ENCODE results near the gene ADCY10. TPM values are rescaled to one million over a fixed set of nuclear protein-coding genes. Genes with fewer than 3 reads are reported as not detected.

The ADCY10 gene
- total and polyA plus RNA-seq, 9 of the 15 experiments (the other 6 are each of a cell fraction or from before 2014, with no cell fraction given) = 0.08 to 0.86 (median 0.22) TPM

GRCh38 chr1:167820684-167821355 is 93.1 kb downstream of the ADCY10 start (continued):
- TF ChIP-seq, protein P1, sequence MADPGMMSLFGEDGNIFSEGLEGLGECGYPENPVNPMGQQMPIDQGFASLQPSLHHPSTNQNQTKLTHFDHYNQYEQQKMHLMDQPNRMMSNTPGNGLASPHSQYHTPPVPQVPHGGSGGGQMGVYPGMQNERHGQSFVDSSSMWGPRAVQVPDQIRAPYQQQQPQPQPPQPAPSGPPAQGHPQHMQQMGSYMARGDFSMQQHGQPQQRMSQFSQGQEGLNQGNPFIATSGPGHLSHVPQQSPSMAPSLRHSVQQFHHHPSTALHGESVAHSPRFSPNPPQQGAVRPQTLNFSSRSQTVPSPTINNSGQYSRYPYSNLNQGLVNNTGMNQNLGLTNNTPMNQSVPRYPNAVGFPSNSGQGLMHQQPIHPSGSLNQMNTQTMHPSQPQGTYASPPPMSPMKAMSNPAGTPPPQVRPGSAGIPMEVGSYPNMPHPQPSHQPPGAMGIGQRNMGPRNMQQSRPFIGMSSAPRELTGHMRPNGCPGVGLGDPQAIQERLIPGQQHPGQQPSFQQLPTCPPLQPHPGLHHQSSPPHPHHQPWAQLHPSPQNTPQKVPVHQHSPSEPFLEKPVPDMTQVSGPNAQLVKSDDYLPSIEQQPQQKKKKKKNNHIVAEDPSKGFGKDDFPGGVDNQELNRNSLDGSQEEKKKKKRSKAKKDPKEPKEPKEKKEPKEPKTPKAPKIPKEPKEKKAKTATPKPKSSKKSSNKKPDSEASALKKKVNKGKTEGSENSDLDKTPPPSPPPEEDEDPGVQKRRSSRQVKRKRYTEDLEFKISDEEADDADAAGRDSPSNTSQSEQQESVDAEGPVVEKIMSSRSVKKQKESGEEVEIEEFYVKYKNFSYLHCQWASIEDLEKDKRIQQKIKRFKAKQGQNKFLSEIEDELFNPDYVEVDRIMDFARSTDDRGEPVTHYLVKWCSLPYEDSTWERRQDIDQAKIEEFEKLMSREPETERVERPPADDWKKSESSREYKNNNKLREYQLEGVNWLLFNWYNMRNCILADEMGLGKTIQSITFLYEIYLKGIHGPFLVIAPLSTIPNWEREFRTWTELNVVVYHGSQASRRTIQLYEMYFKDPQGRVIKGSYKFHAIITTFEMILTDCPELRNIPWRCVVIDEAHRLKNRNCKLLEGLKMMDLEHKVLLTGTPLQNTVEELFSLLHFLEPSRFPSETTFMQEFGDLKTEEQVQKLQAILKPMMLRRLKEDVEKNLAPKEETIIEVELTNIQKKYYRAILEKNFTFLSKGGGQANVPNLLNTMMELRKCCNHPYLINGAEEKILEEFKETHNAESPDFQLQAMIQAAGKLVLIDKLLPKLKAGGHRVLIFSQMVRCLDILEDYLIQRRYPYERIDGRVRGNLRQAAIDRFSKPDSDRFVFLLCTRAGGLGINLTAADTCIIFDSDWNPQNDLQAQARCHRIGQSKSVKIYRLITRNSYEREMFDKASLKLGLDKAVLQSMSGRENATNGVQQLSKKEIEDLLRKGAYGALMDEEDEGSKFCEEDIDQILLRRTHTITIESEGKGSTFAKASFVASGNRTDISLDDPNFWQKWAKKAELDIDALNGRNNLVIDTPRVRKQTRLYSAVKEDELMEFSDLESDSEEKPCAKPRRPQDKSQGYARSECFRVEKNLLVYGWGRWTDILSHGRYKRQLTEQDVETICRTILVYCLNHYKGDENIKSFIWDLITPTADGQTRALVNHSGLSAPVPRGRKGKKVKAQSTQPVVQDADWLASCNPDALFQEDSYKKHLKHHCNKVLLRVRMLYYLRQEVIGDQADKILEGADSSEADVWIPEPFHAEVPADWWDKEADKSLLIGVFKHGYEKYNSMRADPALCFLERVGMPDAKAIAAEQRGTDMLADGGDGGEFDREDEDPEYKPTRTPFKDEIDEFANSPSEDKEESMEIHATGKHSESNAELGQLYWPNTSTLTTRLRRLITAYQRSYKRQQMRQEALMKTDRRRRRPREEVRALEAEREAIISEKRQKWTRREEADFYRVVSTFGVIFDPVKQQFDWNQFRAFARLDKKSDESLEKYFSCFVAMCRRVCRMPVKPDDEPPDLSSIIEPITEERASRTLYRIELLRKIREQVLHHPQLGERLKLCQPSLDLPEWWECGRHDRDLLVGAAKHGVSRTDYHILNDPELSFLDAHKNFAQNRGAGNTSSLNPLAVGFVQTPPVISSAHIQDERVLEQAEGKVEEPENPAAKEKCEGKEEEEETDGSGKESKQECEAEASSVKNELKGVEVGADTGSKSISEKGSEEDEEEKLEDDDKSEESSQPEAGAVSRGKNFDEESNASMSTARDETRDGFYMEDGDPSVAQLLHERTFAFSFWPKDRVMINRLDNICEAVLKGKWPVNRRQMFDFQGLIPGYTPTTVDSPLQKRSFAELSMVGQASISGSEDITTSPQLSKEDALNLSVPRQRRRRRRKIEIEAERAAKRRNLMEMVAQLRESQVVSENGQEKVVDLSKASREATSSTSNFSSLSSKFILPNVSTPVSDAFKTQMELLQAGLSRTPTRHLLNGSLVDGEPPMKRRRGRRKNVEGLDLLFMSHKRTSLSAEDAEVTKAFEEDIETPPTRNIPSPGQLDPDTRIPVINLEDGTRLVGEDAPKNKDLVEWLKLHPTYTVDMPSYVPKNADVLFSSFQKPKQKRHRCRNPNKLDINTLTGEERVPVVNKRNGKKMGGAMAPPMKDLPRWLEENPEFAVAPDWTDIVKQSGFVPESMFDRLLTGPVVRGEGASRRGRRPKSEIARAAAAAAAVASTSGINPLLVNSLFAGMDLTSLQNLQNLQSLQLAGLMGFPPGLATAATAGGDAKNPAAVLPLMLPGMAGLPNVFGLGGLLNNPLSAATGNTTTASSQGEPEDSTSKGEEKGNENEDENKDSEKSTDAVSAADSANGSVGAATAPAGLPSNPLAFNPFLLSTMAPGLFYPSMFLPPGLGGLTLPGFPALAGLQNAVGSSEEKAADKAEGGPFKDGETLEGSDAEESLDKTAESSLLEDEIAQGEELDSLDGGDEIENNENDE (IDR thresholded peaks at IDR 0.05; ENCODE audit: low read depth, low read length) = no peak
- TF ChIP-seq HMG20A (CRISPR knock-in tag; conservative IDR thresholded peaks at IDR 0.05) (0 out of 2 replicates have a peak, but pooled peaks have one; percentile 36), CSDE1 (IDR thresholded peaks at IDR 0.05) (no peak), NR2C2 (CRISPR knock-in tag; IDR thresholded peaks at IDR 0.05) (no peak), NR2C2 (tag; IDR thresholded peaks at IDR 0.05) (no peak; the same call in 1 of the 2 replicates), RBM15 (IDR thresholded peaks at IDR 0.05; ENCODE audit: insufficient read depth, low read length) (no peak), ZNF75A (CRISPR knock-in tag; IDR thresholded peaks at IDR 0.05) (peak; percentile 43; the same call in 1 of the 2 replicates), ZFP36 (IDR thresholded peaks at IDR 0.05; ENCODE audit: low read depth, low read length, partially characterized antibody) (no peak), NBN (IDR thresholded peaks at IDR 0.05; ENCODE audit: low read depth) (no peak), ZNF134 (CRISPR knock-in tag; conservative IDR thresholded peaks at IDR 0.05) (no peak), PCBP1 (IDR thresholded peaks at IDR 0.05; ENCODE audit: low read depth, low read length, poor library complexity, severe bottlenecking) (no peak), ETS1 (conservative IDR thresholded peaks at IDR 0.05; ENCODE audit: control insufficient read depth, low read depth, low read length) (no peak), CC2D1A (IDR thresholded peaks at IDR 0.05) (0 out of 2 replicates have a peak, but pooled peaks have one; percentile 50), LARP7 (IDR thresholded peaks at IDR 0.05) (no peak)
- TF ChIP-seq, protein P2, sequence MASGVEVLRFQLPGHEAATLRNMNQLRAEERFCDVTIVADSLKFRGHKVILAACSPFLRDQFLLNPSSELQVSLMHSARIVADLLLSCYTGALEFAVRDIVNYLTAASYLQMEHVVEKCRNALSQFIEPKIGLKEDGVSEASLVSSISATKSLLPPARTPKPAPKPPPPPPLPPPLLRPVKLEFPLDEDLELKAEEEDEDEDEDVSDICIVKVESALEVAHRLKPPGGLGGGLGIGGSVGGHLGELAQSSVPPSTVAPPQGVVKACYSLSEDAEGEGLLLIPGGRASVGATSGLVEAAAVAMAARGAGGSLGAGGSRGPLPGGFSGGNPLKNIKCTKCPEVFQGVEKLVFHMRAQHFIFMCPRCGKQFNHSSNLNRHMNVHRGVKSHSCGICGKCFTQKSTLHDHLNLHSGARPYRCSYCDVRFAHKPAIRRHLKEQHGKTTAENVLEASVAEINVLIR (CRISPR knock-in tag; IDR thresholded peaks at IDR 0.05) = no peak
